ENCODE results near the gene PLTP.
"Not testable (repeated sequence)": the region's sequence is repeated elsewhere in the genome, so short reads cannot be mapped to it uniquely, and the experiment has no call there.

Gene PLTP

GRCh38 chr20:45896641-45897161 is 15.3 kb downstream of the PLTP start:
- DNase-seq: no peak

GRCh38 chr20:45894797-45895196 is 17.2 kb downstream of the PLTP start:
- no peak for DNase-seq

DNA sequence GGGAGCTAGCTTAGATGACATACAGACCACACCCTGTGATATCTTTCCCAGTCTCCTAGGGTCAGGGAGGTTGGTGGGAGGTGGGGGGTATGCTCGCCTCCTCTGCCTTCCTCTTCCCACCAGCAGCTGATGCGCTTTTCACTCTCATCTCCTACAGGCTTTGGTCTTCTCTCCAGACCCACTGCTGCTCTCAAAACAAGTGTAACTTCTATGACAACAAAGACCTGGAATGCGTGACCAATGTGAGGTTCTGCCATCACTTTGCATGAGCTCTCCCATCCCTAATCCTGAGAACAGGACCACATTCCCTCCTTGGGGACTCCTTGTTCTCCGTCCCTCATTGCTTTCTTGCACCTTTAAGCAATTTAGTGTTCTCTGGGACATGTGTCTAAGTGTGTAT is 18.1 kb downstream of the PLTP start:
- no peak for DNase-seq

DNA sequence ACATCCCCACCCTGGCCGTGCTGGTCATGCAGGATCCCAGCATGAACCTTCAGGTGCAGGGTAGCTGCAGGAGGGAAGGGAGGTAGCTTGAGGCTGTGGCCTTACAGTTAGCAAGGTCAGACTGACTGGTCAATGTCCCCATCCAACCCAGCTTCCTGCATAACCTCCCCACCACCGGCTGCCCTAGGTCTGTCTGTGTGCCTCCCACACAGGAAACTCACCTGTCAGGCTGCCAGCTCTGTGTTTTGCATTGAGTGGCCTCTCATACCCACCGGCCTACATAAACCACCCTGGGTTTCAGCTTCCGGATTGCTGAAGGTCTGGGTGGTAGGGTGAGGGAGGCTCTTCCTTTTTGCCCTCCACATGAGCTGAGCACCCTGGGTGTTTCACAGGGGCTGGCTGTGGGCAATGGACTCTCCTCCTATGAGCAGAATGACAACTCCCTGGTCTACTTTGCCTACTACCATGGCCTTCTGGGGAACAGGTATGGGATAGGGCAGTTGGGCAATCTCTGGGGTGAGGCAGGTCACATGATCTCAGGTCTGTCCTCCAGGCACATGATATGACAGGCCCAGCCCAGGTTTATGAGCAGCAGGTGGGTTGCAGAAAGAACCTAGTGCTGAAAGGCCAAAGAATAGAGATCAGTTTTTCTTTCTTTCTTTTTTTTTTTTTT is 19.0 kb downstream of the PLTP start:
- DNase-seq: peak; percentile 55

DNA sequence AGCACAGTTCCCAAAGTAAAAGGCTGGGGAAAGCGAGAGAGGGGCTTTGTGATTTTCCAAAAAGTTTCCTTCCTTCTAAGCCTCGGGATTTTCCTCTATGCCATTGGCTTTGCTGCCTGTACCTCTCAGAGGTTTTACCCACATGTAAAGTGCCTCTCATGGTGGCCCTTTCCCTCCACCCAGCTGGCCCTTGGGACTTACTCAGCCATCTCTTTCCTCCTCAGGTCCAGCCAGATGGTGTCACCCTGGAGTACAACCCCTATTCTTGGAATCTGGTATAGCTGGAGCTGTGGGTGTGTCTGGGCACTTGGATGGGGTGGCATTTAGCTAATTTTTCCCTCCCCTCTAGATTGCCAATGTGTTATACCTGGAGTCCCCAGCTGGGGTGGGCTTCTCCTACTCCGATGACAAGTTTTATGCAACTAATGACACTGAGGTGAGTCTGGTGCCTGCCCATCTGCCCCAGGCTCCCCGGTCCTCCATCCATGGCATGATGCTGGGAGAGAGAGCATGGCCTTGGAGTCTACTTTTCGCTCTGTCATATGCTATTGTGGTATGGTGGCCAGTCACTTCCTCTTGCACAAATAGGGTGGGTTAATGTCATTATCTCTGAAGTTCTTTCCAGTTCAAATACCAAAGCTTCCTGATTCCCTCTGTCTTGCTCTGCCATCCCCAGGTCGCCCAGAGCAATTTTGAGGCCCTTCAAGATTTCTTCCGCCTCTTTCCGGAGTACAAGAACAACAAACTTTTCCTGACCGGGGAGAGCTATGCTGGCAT is 19.7 kb downstream of the PLTP start:
- DNase-seq: no peak

GRCh38 chr20:45890985-45891983 is 20.7 kb downstream of the PLTP start, which contains the start of the genes CTSA and NEURL2:
TSS of gene CTSA (plus strand) at chr20:45891335. CDS start at chr20:45891569, 234 bp downstream.
TSS of gene NEURL2 (minus strand) at chr20:45891208. CDS start at chr20:45890991, 217 bp downstream.
- peak; percentile 86 for DNase-seq

DNA sequence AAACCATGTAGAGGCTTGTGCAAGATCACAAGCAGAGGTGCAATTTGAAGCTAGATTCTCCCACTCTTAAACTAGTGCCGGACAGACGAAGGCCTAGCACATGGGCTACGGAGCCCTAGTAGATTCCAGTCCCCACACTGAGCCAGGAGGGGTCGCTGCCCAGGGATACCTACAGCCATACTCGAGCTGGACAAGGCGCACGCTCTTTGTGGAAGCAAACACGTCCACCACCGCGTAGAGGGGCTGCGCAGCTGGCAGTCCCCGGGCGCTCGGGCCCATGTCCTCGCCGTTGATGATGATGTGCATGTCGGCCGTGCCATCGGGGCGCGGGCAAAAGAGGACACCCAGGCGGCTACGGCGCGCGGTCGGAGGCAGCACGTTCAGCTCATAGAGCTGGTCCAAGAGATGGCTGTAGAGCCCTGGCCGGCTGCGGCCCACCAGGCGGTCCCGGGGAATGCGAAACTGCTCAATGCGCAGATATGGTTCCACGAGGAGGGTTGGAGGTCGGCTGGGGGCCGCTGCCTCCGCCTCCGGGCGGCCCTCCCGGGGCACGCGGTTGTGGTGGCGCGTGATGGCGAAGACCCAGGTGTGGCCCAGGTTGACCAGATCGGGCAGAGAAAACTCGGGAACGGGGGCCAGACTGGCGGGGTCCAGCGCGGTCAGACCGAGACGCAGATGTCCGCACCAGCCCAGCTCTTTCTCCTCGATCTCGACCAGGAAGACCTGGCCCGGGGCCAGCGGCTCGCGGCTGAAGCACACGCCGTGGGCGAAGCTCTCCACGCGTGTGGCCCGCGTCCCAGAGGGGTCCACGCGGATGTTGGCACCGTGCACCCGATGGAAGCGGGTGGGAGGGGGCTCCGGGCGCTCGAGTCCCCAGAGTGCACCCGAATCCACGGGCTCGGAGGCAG is 21.6 kb downstream of the PLTP start:
- peak; percentile 65 for DNase-seq

DNA sequence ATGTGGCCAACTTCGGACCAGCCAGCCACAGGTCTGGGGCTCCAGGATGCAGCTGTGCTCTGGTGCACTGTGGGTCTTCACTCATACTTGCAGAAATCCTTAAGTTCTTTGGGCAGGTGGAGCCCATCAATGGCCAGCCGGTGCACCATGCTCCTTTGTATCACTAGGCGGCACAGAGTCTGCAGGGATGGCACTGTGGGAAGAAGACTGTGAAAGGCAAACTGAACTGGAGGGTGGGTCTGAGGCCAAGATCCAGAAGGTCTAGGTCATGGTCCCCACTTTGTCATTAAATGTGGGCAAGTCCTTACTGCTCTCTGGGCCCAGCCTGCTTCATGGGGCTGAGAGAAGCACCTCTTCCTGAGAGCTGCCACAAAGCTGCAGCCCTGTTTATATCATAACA is 23.3 kb downstream of the PLTP start:
- DNase-seq: no peak

DNA sequence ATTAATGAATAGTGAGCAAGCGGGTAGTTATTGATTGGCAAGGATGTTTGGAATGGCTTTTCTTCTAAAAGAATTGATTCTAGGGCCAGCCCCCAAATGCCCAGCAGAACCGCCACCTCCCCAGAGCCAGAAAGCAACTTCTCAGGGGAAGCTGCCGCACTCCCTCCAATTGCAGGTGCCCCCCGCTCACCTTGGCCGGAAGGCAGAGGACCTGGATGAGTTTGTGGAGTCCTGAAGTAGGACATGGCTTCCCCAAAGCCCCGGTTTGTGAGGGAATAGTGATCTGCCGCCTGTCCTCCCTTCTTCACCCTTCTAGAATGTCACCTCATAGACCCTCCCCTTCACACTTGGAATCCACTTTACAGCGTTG is 24.6 kb downstream of the PLTP start, which contains the start of gene SPATA25:
SPATA25 (minus strand) TSS at position 277 of the 370 bp plus-strand sequence; CDS start at position 245, 32 bp downstream.
- no peak for DNase-seq

- no peak for DNase-seq
Observed at GRCh38 chr20:45886590-45887345, 25.2 kb downstream of the PLTP start.

GRCh38 chr20:45883100-45883469 is 28.9 kb downstream of the PLTP start:
- DNase-seq: no peak

GRCh38 chr20:45882469-45883099 is 29.4 kb downstream of the PLTP start:
- no peak for DNase-seq

GRCh38 chr20:45880988-45881788 is 30.8 kb downstream of the PLTP start, which contains the start of gene ZSWIM1:
TSS of gene ZSWIM1 (plus strand) at chr20:45881227. CDS start at chr20:45882593, 1,366 bp downstream.
- DNase-seq: peak; percentile 99

DNA sequence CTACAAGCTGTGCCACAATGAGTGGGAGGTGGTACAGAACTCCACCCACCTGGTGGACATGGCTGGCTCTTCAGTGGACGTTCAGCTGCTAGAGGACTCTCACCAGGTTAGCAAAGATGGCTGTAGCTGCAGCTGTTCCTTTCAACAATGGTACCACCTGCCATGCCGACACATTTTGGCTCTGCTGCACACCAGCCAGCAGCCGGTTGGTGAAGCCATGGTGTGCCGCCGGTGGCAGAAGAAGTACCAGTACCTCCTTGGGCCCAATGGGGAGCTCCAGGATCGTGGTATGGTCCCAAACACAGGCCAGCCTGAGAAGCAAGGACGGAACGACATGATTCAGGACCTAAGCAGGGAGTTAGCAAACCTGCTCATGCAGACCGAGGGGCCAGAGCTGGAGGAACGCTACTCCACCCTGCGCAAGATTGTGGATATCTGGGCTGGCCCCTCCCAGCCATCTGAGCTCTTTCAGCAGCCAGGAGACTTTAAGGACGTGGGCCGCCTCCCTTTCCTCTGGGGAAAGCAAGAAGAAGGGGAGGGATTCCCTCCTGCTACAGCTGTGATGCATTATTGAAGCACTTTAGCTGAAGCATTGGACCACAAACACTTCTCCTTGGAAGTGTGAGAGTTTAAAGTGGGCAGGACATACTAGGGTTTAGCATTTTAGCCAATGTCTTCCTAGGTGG is 33.7 kb downstream of the PLTP start:
- DNase-seq: no peak

DNA sequence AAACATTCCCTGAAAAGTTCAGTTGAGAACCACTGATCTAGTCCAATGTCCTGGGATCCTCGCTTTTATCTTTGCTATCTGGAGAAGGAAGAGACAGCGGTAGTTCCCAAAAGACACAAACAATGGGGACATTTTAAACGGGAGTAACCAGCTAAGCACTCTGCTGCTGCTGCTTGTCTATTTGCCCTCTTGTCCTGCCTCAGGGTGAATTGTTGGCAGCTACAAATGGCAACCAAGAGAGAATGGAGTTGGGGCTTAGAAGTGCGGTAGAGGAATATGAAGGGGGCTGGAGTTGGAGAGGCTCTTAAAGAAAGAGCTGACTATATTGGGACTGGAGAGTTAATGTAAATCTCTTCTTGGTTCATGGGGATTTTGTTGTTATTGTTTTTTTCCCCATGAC is 37.4 kb downstream of the PLTP start:
- DNase-seq: no peak

DNA sequence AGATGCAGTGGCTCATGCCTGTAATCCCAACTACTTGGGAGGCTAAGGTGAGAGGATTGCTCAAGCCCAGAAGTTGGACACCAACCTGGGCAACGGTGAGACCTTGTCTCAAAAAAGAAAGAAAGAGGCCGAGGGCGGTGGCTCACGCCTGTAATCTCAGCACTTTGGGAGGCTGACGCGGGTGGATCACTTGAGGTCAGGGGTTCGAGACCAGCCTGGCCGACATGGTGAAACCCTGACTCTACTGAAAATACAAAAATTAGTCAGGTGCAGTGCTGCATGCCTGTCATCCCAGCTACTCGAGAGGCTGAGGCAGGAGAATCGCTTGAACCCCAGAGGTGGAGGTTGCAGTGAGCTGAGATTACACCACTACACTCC is 37.9 kb downstream of the PLTP start:
- not testable (repeated sequence) for DNase-seq

- no peak for DNase-seq
Observed at GRCh38 chr20:45873409-45874103, 38.4 kb downstream of the PLTP start.

GRCh38 chr20:45872626-45873025 is 39.3 kb downstream of the PLTP start:
- DNase-seq: no peak

Measured in CD4-positive, alpha-beta T cell treated with Interleukin-6 for 4 hours (primary cell).